Liver (tissue), 3 donors: ENCODE results near the gene MTERF1.

Experiments used
- ATF3 ChIP-seq: IDR thresholded peaks from 2 replicates; pipeline ENCODE4 v1.6.1; 2016; ENCODE audit warnings: antibody characterized with exemption
- CTCF ChIP-seq: fragments of 150-350 bp; IDR thresholded peaks from 2 replicates; pipeline ENCODE4 v1.5.1; 2017; ENCODE audit warnings: improper control_type of control experiment, low read depth, low read length; ENCODE audit not compliant: missing input control
- FOXA1 ChIP-seq: IDR thresholded peaks from 2 replicates; pipeline ENCODE4 v1.6.1; 2016; ENCODE audit warnings: antibody characterized with exemption
- GABPA ChIP-seq, 2 donors: IDR thresholded peaks in 1 of 2; conservative IDR thresholded peaks in 1 of 2; 2 replicates each; pipeline ENCODE4 v1.6.1; 2016; ENCODE audit warnings: antibody characterized with exemption in 2 of 2, mild to moderate bottlenecking in 1 of 2, moderate library complexity in 1 of 2
- HNF4A ChIP-seq, 2 donors: conservative IDR thresholded peaks; 2 replicates each; pipeline ENCODE4 v1.6.1; 2016; ENCODE audit warnings: antibody characterized with exemption in 2 of 2, mild to moderate bottlenecking in 2 of 2
- HNF4G ChIP-seq: IDR thresholded peaks from 2 replicates; pipeline ENCODE4 v1.6.1; 2016; ENCODE audit warnings: antibody characterized with exemption
- JUND ChIP-seq, 2 donors: IDR thresholded peaks; 2 replicates each; pipeline ENCODE4 v1.6.1; 2016; ENCODE audit warnings: antibody characterized with exemption in 2 of 2
- RAD21 ChIP-seq, 2 donors: IDR thresholded peaks; 2 replicates each; pipeline ENCODE4 v1.6.1; 2016; ENCODE audit warnings: antibody characterized with exemption in 2 of 2, mild to moderate bottlenecking in 2 of 2
- REST ChIP-seq: IDR thresholded peaks from 2 replicates; pipeline ENCODE4 v1.6.1; 2016; ENCODE audit warnings: antibody characterized with exemption, mild to moderate bottlenecking
- RXRA ChIP-seq, 2 donors: IDR thresholded peaks; 2 replicates each; pipeline ENCODE4 v1.6.1; 2017 to 2018; ENCODE audit warnings: antibody characterized with exemption in 2 of 2, mild to moderate bottlenecking in 1 of 2
- SP1 ChIP-seq: IDR thresholded peaks from 2 replicates; pipeline ENCODE4 v1.6.1; 2018; ENCODE audit warnings: antibody characterized with exemption, mild to moderate bottlenecking
- TAF1 ChIP-seq: conservative IDR thresholded peaks from 2 replicates; pipeline ENCODE4 v1.6.1; 2016; ENCODE audit warnings: antibody characterized with exemption, mild to moderate bottlenecking
- YY1 ChIP-seq: IDR thresholded peaks from 2 replicates; pipeline ENCODE4 v1.6.1; 2016; ENCODE audit warnings: antibody characterized with exemption, mild to moderate bottlenecking
- ZBTB33 ChIP-seq: IDR thresholded peaks from 2 replicates; pipeline ENCODE4 v1.6.1; 2016; ENCODE audit warnings: antibody characterized with exemption
- donor health status: healthy.
- donor health status: healthy.

GRCh38 chr7:91866599-91867148 lies 13.8 kb downstream of the MTERF1 start:
- TF ChIP-seq CTCF (no peak), GABPA (IDR thresholded peaks at IDR 0.05 in 1 of 2, conservative IDR thresholded peaks at IDR 0.05 in 1 of 2) (no peak), TAF1 (no peak), HNF4A (conservative IDR thresholded peaks at IDR 0.05) (no peak), ZBTB33 (no peak), YY1 (no peak), ATF3 (no peak), JUND (IDR thresholded peaks at IDR 0.05) (no peak), REST (no peak), SP1 (no peak), RAD21 (IDR thresholded peaks at IDR 0.05) (no peak), HNF4G (no peak), FOXA1 (no peak), RXRA (IDR thresholded peaks at IDR 0.05) (no peak)
